ENCODE results near the gene MIS18A.

Gene MIS18A

GRCh38 chr21:32285476-32285875 is 6.6 kb upstream of the MIS18A start:
- no peak for TF ChIP-seq CTCF (IDR thresholded peaks at IDR 0.05)

- no peak for TF ChIP-seq CTCF (IDR thresholded peaks at IDR 0.05)
Measured at GRCh38 chr21:32282992-32283391, 4.1 kb upstream of the MIS18A start.

- no peak for TF ChIP-seq CTCF (IDR thresholded peaks at IDR 0.05)
Measured at GRCh38 chr21:32281531-32281930, 2.7 kb upstream of the MIS18A start.

DNA sequence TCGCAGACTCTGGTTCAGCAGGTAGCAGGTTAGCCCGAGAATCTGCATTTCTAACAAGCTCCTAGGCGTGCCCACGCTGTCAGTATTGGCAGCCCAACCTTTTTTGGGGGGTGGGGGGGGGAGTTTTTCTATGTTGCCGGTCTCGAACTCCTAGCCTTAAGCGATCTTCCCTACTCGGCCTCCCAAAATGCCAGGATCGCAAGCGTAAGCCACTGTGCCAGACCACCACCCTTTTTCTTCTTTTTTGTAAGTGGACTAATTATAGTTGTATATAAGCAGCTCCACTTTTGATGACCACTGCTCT is 480 bp upstream of the MIS18A start:
- no peak for TF ChIP-seq CTCF (IDR thresholded peaks at IDR 0.05)

DNA sequence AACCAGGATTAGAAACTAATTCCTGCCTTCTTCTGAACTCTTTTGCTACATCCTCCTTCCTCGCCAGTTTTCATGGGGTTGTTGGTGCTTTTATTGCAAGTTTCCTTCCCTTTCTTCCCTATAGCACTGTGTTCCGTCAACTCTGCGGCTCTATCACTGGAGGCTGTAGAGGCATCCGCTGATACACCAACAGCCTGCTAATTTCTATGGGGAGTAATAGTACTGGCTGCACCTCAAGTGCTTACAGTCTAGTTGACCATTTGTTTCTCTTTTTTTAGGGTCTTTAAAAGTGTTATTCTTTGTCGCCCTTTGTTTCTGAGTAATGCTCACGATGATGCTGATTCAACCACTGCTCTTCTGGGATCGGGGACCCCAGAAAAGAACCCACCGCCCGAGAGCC is 746 bp downstream of the MIS18A start:
- TF ChIP-seq CTCF (IDR thresholded peaks at IDR 0.05), result no peak

- no peak for TF ChIP-seq CTCF (IDR thresholded peaks at IDR 0.05)
Measured at GRCh38 chr21:32276671-32277070, 2.2 kb downstream of the MIS18A start.

DNA sequence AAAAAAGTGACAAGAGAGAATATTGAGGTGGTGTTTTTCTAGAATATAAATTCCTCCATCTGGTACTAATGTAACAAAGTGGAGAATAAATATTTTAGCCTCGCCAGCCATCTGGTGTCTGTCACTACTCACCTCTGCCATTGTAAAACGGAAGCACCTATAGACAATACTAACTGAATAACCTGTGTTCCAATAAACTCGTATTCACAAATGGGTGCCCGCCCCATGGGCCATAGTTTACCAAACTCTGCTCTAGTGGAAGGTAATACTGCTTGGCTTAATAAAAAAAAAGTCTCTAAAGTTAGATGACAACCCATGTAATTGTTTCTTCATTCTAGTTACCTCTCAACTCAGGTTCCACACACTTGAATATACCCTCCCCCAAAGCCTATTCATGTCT is 8.1 kb downstream of the MIS18A start:
- no peak for TF ChIP-seq CTCF (IDR thresholded peaks at IDR 0.05)

DNA sequence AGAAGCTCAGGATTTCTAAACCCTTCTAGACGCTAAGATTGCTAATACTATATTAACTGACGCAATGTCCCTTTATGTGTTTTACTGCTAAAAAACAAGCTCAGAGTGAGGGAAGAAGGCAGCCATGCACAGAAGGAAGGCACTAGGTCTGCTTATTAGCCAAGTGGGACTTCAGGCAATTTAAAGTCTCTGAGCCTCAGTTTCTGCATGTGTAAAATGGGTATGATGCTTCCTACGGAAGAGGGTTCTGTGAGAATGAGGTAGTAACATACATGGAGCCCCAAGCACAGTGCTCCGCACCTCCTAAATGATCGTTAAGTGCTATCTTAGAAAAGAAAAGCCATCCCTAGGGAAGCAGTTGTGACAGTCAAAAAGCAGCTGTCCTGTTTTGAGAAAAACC is 16.9 kb downstream of the MIS18A start:
- TF ChIP-seq CTCF (IDR thresholded peaks at IDR 0.05), result no peak
